ENCODE results near the gene HOXC9. TPM values are rescaled to one million over a fixed set of nuclear protein-coding genes. Genes with fewer than 3 reads are reported as not detected.

HOXC9 gene
- total and polyA plus RNA-seq, 9 of the 15 experiments (the other 6 are each of a cell fraction or from before 2014, with no cell fraction given) = 1.1 to 10.5 (median 9.3) TPM

GRCh38 chr12:54005853-54006558 lies 6.0 kb downstream of the HOXC9 start (continued):
- no peak for TF ChIP-seq PATZ1 (CRISPR knock-in tag; IDR thresholded peaks at IDR 0.05; ENCODE audit: borderline replicate concordance)
- no peak for TF ChIP-seq ZNF639 (CRISPR knock-in tag; conservative IDR thresholded peaks at IDR 0.05 in 1 of 2, IDR thresholded peaks at IDR 0.05 in 1 of 2)
- TF ChIP-seq DIDO1 (tag; IDR thresholded peaks at IDR 0.05; ENCODE audit: low read depth) = no peak
- no peak for TF ChIP-seq ZNF75A (CRISPR knock-in tag; IDR thresholded peaks at IDR 0.05)
- peak; percentile 63; the same call in 1 of the 2 replicates for TF ChIP-seq ZNF384 (IDR thresholded peaks at IDR 0.05; ENCODE audit: low read depth, low read length)
- TF ChIP-seq ATF2 (CRISPR knock-in tag; IDR thresholded peaks at IDR 0.05) = no peak
- no peak for TF ChIP-seq ZC3H11A (IDR thresholded peaks at IDR 0.05; ENCODE audit: low read depth, low read length)
- no peak for TF ChIP-seq MBD2 (IDR thresholded peaks at IDR 0.05; ENCODE audit: borderline replicate concordance, low read depth)
- TF ChIP-seq USF2 (CRISPR knock-in tag; IDR thresholded peaks at IDR 0.05) = no peak
- TF ChIP-seq HDAC8 (tag; IDR thresholded peaks at IDR 0.05) = no peak
- no peak for TF ChIP-seq HIVEP1 (CRISPR knock-in tag; IDR thresholded peaks at IDR 0.05)
- TF ChIP-seq BMI1 (IDR thresholded peaks at IDR 0.05; ENCODE audit: low read length) = no peak
- TF ChIP-seq FOS (IDR thresholded peaks at IDR 0.05; ENCODE audit: extremely low read depth, insufficient read length) = no peak
- TF ChIP-seq ZNF347 (CRISPR knock-in tag; IDR thresholded peaks at IDR 0.05; ENCODE audit: low read depth) = no peak
- TF ChIP-seq SAFB2 (IDR thresholded peaks at IDR 0.05; ENCODE audit: borderline replicate concordance, low read depth, low read length, severe bottlenecking) = no peak
- no peak for TF ChIP-seq ZNF140 (CRISPR knock-in tag; IDR thresholded peaks at IDR 0.05)
- no peak for TF ChIP-seq ZNF655 (CRISPR knock-in tag; IDR thresholded peaks at IDR 0.05)
- TF ChIP-seq CEBPB (tag; IDR thresholded peaks at IDR 0.05) = no peak
- TF ChIP-seq HDAC2 (IDR thresholded peaks at IDR 0.05) = no peak
- TF ChIP-seq MYBL2 (IDR thresholded peaks at IDR 0.05; ENCODE audit: low read depth) = no peak
- TF ChIP-seq MYBL2 (CRISPR knock-in tag; IDR thresholded peaks at IDR 0.05; ENCODE audit: borderline replicate concordance) = no peak
- TF ChIP-seq PHB2 (IDR thresholded peaks at IDR 0.05; ENCODE audit: low read depth) = no peak
